ENCODE results near the gene TPBG. TPM values are rescaled to one million over a fixed set of nuclear protein-coding genes. Genes with fewer than 3 reads are reported as not detected.

TPBG gene
- total and polyA plus RNA-seq, 7 donors = 0.92 to 10.8 (median 6.1) TPM

DNA sequence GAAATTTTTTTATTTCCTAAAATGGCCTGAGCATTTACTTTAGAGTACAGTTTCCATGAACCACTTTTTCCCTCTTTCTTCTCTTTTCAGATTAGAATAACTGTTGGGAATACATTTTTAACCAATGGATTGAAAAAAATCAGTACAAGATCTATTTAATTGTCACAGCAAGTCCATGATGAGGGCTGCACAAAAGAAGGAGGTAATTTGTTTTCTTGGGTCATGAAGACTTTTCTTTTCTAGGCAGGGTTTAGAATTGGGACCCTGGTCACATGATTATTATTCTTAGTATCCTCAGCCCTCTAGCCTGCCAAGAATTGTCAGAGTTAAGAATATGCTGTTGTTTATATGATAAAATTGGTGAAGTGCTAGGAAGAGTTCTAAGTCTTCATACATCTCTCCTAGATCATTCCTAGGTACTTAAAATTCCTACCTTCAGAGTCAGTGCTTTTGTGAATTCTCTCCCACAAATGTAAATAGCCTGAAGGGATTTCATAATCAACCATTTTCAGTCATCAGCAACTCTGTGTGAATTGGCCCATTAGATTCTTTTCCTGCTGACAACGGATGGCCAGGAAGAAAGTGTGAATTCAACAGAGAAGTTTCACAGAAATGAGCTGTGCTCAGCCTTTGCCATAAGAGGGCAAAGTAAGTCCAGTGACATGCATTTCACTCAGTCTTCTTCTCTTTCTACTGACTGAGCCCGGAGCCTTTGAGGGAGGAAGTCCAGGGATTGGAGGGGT, 32.4 kb upstream of the TPBG start:
- Histone ChIP-seq H3K27ac (peak overlapping the region in 1 of 4 donors; percentile 21), H3K36me3 (no peaks in the 10 kb centered on the region), H3K27me3 (no peaks in the 10 kb centered on the region), H3K4me3 (no peak overlapping the region), H3K4me1 (no peaks in the 10 kb centered on the region), H3K9me3 (no peaks in the 10 kb centered on the region)
- DNase-seq = no peak
- WGBS, 2 donors = 11 to 22% methylated on average over 2 of the region's 2 CpGs
- intact Hi-C loops (cut with DNase I) = no loop called here
- no peak for TF ChIP-seq EP300 (IDR thresholded peaks at IDR 0.05)
- no peak for TF ChIP-seq CTCF (IDR thresholded peaks at IDR 0.05)
- TF ChIP-seq POLR2AphosphoS5 (IDR thresholded peaks at IDR 0.05) = no peak
- no peak for TF ChIP-seq POLR2A (IDR thresholded peaks at IDR 0.05)

DNA sequence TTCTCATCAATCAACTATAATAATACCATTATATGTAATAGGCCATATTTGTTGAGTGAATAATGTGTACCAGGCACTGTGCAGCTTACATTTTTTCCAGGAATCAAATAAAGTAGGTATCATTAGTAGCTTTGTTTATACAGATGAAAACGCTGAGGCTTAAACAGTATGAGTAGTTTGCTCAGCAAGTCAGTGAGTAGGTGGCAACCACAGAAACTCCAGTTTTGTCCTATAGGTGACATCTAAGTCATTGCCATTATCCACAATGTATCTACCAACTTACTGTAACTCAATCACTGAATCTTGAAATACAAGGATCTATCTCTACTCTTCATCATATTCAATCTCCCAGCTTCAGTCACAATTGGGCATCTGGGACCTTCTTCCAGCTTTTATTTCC, 29.8 kb upstream of the TPBG start:
- Histone ChIP-seq H3K36me3 (no peaks in the 10 kb centered on the region), H3K4me1 (no peaks in the 10 kb centered on the region), H3K27ac (no peak overlapping the region), H3K27me3 (no peaks in the 10 kb centered on the region), H3K9me3 (no peaks in the 10 kb centered on the region), H3K4me3 (no peak overlapping the region)
- no peak for DNase-seq
- intact Hi-C loops (cut with DNase I) = no loop called here
- WGBS, 2 donors = 64 to 78% methylated on average over 1 of the region's 1 CpG
- TF ChIP-seq EP300 (IDR thresholded peaks at IDR 0.05) (no peak), CTCF (IDR thresholded peaks at IDR 0.05) (no peak), POLR2A (IDR thresholded peaks at IDR 0.05) (no peak), POLR2AphosphoS5 (IDR thresholded peaks at IDR 0.05) (no peak)

- no peak for DNase-seq
- H3K27ac ChIP-seq = no peak overlapping the region
- no peaks in the 10 kb centered on the region for H3K9me3 ChIP-seq
- H3K36me3 ChIP-seq = no peaks in the 10 kb centered on the region
- TF ChIP-seq CTCF (IDR thresholded peaks at IDR 0.05) (no peak), EP300 (IDR thresholded peaks at IDR 0.05) (no peak), POLR2AphosphoS5 (IDR thresholded peaks at IDR 0.05) (no peak), POLR2A (IDR thresholded peaks at IDR 0.05) (no peak)
- WGBS, 2 donors = 60 to 79% methylated on average over 4 of the region's 4 CpGs
- H3K27me3 ChIP-seq = no peaks in the 10 kb centered on the region
- H3K4me1 ChIP-seq = no peaks in the 10 kb centered on the region
- H3K4me3 ChIP-seq = no peak overlapping the region
- intact Hi-C loops (cut with DNase I) = no loop called here
These were observed 25.8 kb upstream of the TPBG start for GRCh38 chr6:82337688-82338257.

- TF ChIP-seq EP300 (IDR thresholded peaks at IDR 0.05) (no peak), POLR2AphosphoS5 (IDR thresholded peaks at IDR 0.05) (no peak), CTCF (IDR thresholded peaks at IDR 0.05) (no peak), POLR2A (IDR thresholded peaks at IDR 0.05) (no peak)
- no peak overlapping the region for H3K4me3 ChIP-seq
- H3K27ac ChIP-seq = no peak overlapping the region
- intact Hi-C loops (cut with DNase I) = no loop called here
- WGBS, 2 donors = 90 to 93% methylated on average over 6 of the region's 6 CpGs
- H3K9me3 ChIP-seq = no peaks in the 10 kb centered on the region
- H3K36me3 ChIP-seq = no peaks in the 10 kb centered on the region
- no peaks in the 10 kb centered on the region for H3K4me1 ChIP-seq
- DNase-seq = no peak
- no peaks in the 10 kb centered on the region for H3K27me3 ChIP-seq
These were observed 15.5 kb upstream of the TPBG start for GRCh38 chr6:82348130-82348529.
